T-cell (primary cell): ENCODE measurements around the gene TMEM222. TPM values are rescaled to one million over a fixed set of nuclear protein-coding genes. Genes with fewer than 3 reads are reported as not detected.

ENCODE experiments used
- ATAC-seq, 4 experiments: fragments of 200-7000 bp in 3 of 4; fragments of 150-1000 bp in 1 of 4; cut with Tn5 transposase; replicated peaks in 1 of 4; 1 replicate in 3 of 4; 2 replicates in 1 of 4; pipeline ENCODE4 v1.10.0; 2021; ENCODE audit warnings: moderate library complexity in 3 of 4, mild to moderate bottlenecking in 2 of 4, moderate number of reproducible peaks in 1 of 4
- CTCF ChIA-PET, 2 donors: fragments of 300-600 bp; sonication (Branson Sonifier 250); formaldehyde crosslinking; loops; one replicate each; lab custom pipeline; 2022; ENCODE audit warnings: antibody characterized with exemption in 2 of 2; lab: Charles Lee
- POLR2A ChIA-PET, 2 donors: fragments of 300-600 bp; sonication (Branson Sonifier 250); formaldehyde crosslinking; loops; one replicate each; lab custom pipeline; 2022; ENCODE audit warnings: antibody characterized with exemption in 2 of 2; lab: Charles Lee
- DNase-seq, 35 experiments: peaks; one replicate each; pipeline versions ENCODE4 v3.0.0 to v3.0.0-alpha.2; 2013 to 2023
- H3K27ac ChIP-seq: one replicate; pipeline ENCODE4 v1.5.1; 2013; ENCODE audit warnings: low read length
- H3K27me3 ChIP-seq, 2 experiments: replicated peaks in 1 of 2; 1 replicate in 1 of 2; 2 replicates in 1 of 2; pipeline versions ENCODE4 v1.6.1 to v1.7.0; 2013; ENCODE audit warnings: low read length in 1 of 2, mixed read lengths in 1 of 2; ENCODE audit not compliant: control insufficient read depth in 2 of 2, insufficient read depth in 2 of 2; ENCODE audit errors: extremely low read depth in 1 of 2
- H3K36me3 ChIP-seq, 2 donors: 1 replicate in 1 of 2; 2 replicates in 1 of 2; pipeline versions ENCODE4 v1.6.1 to v1.7.0; 2013; ENCODE audit warnings: low read length in 1 of 2; ENCODE audit not compliant: control insufficient read depth in 2 of 2, insufficient read depth in 1 of 2; ENCODE audit errors: extremely low read depth in 1 of 2
- H3K4me1 ChIP-seq, 2 experiments: 1 replicate in 1 of 2; 2 replicates in 1 of 2; pipeline versions ENCODE4 v1.6.1 to v1.7.0; 2013; ENCODE audit warnings: low read length in 2 of 2, mixed read lengths in 1 of 2; ENCODE audit not compliant: insufficient read depth in 2 of 2, control insufficient read depth in 1 of 2; ENCODE audit errors: extremely low read depth in 1 of 2
- H3K4me3 ChIP-seq, 2 donors: 1 replicate in 1 of 2; 2 replicates in 1 of 2; pipeline versions ENCODE4 v1.5.1 to v1.7.0; 2013; ENCODE audit warnings: mild to moderate bottlenecking in 2 of 2, low read length in 1 of 2, moderate library complexity in 1 of 2; ENCODE audit not compliant: control insufficient read depth in 1 of 2; ENCODE audit errors: extremely low read depth in 1 of 2
- H3K9me3 ChIP-seq: 2 replicates; pipeline ENCODE4 v1.7.0; 2013
- H3K27ac Mint-ChIP-seq, 2 donors: one replicate each; pipeline ENCODE4 v1.8.0; 2020 to 2021; ENCODE audit warnings: mild to moderate bottlenecking in 2 of 2, mixed read lengths in 2 of 2
- H3K27me3 Mint-ChIP-seq, 2 donors: one replicate each; pipeline ENCODE4 v1.8.0; 2021 to 2022; ENCODE audit warnings: mixed read lengths in 2 of 2
- H3K36me3 Mint-ChIP-seq: one replicate; pipeline ENCODE4 v1.8.0; 2021; ENCODE audit warnings: mixed read lengths
- H3K4me1 Mint-ChIP-seq, 3 donors: one replicate each; pipeline ENCODE4 v1.8.0; 2020 to 2022; ENCODE audit warnings: mixed read lengths in 3 of 3, mild to moderate bottlenecking in 1 of 3
- H3K4me3 Mint-ChIP-seq, 3 donors: one replicate each; pipeline ENCODE4 v1.8.0; 2020 to 2022; ENCODE audit warnings: mild to moderate bottlenecking in 3 of 3, mixed read lengths in 3 of 3, moderate library complexity in 3 of 3
- H3K9me3 Mint-ChIP-seq, 3 donors: one replicate each; pipeline ENCODE4 v1.8.0; 2020 to 2022; ENCODE audit warnings: mixed read lengths in 3 of 3
- WGBS: methylation state at CpG from one replicate; pipeline ENCODE4 v1.1.5; 2013; ENCODE audit warnings: missing lambda C conversion rate; ENCODE audit not compliant: insufficient coverage; 5-methylcytosine and 5-hydroxymethylcytosine counted together
- total RNA-seq, 35 experiments: library from RNA in 6 of 35; stranded (reverse) in 6 of 35; fragments of 120-200 nt in 1 of 35; gene quantifications; one replicate each; pipeline versions ENCODE4 v1.2.1 to v1.2.4 and lab custom pipeline; 2013 to 2026

The TMEM222 gene
- total RNA-seq, 5 donors from 2014 or later (not counting 1 experiment from before 2014, with no cell fraction given) = 25.2 to 48.8 (median 43.7) TPM

DNA sequence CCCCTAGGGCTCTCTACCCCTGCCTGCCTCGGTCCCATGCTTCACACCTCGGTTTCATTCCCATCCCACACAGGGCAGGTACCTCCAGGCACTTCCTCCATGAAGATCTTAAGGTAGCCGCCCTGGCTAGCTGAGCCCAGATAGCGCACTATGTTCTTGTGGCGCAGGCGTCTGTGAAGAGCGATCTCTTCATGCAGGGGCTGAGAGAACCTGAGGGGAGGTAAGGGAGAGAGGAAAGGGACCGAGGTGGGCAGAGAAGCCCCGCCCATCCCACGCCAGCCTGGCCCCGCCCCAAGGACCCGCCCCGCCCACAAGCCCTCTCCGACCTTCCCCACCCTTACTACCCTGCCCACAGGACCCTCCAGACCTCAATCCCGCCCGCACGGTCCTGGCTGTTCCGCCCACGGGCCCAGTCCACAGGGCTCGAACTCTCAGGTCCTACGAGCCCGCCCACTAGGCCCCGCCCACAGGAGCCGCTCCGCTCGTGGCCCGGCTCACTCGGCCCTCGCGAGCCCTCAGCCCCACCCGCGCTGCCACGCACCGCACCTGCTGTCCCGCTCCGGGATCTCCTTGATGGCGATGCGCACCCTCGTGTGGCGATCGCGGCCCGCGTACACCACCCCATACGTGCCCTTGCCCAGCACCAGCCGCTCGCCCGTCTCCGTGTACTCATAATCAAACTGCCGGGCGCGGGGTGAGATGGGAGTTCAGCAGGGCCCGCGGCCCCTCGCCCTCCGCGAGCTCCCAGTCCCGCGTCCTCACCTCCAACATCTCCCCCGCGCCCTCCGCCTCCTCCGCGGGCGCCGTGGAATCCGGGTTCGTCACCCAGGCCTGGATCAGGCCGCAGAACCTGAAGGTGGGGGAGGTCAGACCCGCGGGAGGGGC is 38.4 kb downstream of the TMEM222 start:
- H3K27ac Mint-ChIP-seq = peak overlapping the region; percentile 71 to 85
- Histone ChIP-seq H3K27ac (no peak overlapping the region), H3K4me1 (peaks cover 13 to 66% of the 10 kb centered on the region in 2 experiments), H3K4me3 (peak overlapping the region; percentile 39 to 45), H3K27me3 (no peaks in the 10 kb centered on the region), H3K36me3 (no peaks in the 10 kb centered on the region), H3K9me3 (no peaks in the 10 kb centered on the region)
- 19% methylated on average over 49 of the region's 71 CpGs for WGBS
- H3K4me1 Mint-ChIP-seq = peaks cover 44 to 61% (median 56%) of the 10 kb centered on the region in 3 donors
- no peaks in the 10 kb centered on the region for H3K9me3 Mint-ChIP-seq
- peak in 3 of 4 experiments; percentile 10 to 33 (median 28) for ATAC-seq
- no peaks in the 10 kb centered on the region for H3K36me3 Mint-ChIP-seq
- ChIA-PET POLR2A (no interaction called here), CTCF (interaction anchor here in 1 of 2 donors (0.6 kb wide), 1 partner anchor 240 kb away, joined by 9 read pairs; no protein-coding TSS in a partner anchor)
- H3K27me3 Mint-ChIP-seq = no peaks in the 10 kb centered on the region
- peak in 14 of 35 experiments; percentile 24 to 64 (median 39) for DNase-seq
- H3K4me3 Mint-ChIP-seq = peak overlapping the region; percentile 65 to 75 (median 67)

DNA sequence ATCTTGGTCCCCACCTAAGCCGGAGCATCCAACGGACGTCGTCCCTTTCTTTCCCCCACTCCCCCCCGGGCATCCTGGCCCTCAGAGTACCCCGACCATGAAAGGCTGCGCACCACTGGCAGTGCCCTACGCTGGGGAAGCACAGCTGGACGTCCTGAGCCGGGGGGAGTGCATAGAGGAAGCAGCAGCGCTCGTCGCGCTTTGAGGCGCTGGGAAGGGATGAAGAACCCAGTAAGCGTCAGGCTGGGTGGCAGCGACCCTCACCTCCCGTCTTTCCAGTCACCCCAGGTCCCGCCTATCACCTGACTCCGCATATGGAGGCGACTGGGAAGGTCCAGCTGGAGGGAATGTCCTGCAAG is 39.1 kb downstream of the TMEM222 start:
- Mint-ChIP-seq H3K4me1 (peaks cover 46 to 60% (median 52%) of the 10 kb centered on the region in 3 donors), H3K27me3 (no peaks in the 10 kb centered on the region), H3K4me3 (peak overlapping the region; percentile 65 to 75 (median 67)), H3K36me3 (no peaks in the 10 kb centered on the region), H3K27ac (no peak overlapping the region), H3K9me3 (no peaks in the 10 kb centered on the region)
- ATAC-seq = no peak
- Histone ChIP-seq H3K27me3 (no peaks in the 10 kb centered on the region), H3K36me3 (no peaks in the 10 kb centered on the region), H3K4me3 (no peak overlapping the region), H3K27ac (no peak overlapping the region), H3K4me1 (peaks cover 13 to 66% of the 10 kb centered on the region in 2 experiments), H3K9me3 (no peaks in the 10 kb centered on the region)
- ChIA-PET CTCF (no interaction called here), POLR2A (interaction anchor here in 1 of 2 donors (0.6 kb wide), 1 partner anchor 897 kb away, joined by 3 read pairs; no protein-coding TSS in a partner anchor)
- WGBS = 91% methylated on average over 12 of the region's 21 CpGs
- DNase-seq = no peak

- Histone ChIP-seq H3K4me3 (no peak overlapping the region), H3K27ac (no peak overlapping the region), H3K27me3 (peaks cover 0 to under 1% of the 10 kb centered on the region in 2 experiments), H3K36me3 (no peaks in the 10 kb centered on the region), H3K4me1 (peaks cover 13 to 62% of the 10 kb centered on the region in 2 experiments), H3K9me3 (no peaks in the 10 kb centered on the region)
- ChIA-PET POLR2A (interaction anchor here in 1 of 2 donors (0.6 to 1.1 kb wide), 2 partner anchors 13 to 897 kb away, joined by 3 read pairs; no protein-coding TSS in a partner anchor), CTCF (interaction anchor here in 1 of 2 donors (1.0 kb wide), 1 partner anchor 33 kb away, joined by 3 read pairs; no protein-coding TSS in a partner anchor)
- Mint-ChIP-seq H3K27me3 (no peaks in the 10 kb centered on the region), H3K9me3 (no peaks in the 10 kb centered on the region), H3K27ac (no peak overlapping the region), H3K4me1 (peaks cover 46 to 55% (median 48%) of the 10 kb centered on the region in 3 donors), H3K4me3 (peak overlapping the region in 2 of 3 donors; percentile 37 to 75), H3K36me3 (no peaks in the 10 kb centered on the region)
- no peak for DNase-seq
- ATAC-seq = no peak
- WGBS = 87% methylated on average over 4 of the region's 8 CpGs
These were observed 39.6 kb downstream of the TMEM222 start for GRCh38 chr1:27361553-27361952.

GRCh38 chr1:27363766-27364695 is 42.1 kb downstream of the TMEM222 start:
- 97% methylated on average over 13 of the region's 26 CpGs for WGBS
- CTCF ChIA-PET = no interaction called here
- Histone ChIP-seq H3K36me3 (no peaks in the 10 kb centered on the region), H3K4me1 (peaks cover 13 to 47% of the 10 kb centered on the region in 2 experiments), H3K27me3 (peaks cover 0 to 7% of the 10 kb centered on the region in 2 experiments), H3K27ac (no peak overlapping the region), H3K4me3 (no peak overlapping the region), H3K9me3 (no peaks in the 10 kb centered on the region)
- Mint-ChIP-seq H3K4me1 (peaks cover 44 to 49% (median 46%) of the 10 kb centered on the region in 3 donors), H3K4me3 (peak overlapping the region in 2 of 3 donors; percentile 6 to 61), H3K27ac (peak overlapping the region in 1 of 2 donors; percentile 44), H3K9me3 (no peaks in the 10 kb centered on the region), H3K27me3 (no peaks in the 10 kb centered on the region), H3K36me3 (no peaks in the 10 kb centered on the region)
- ATAC-seq (no peak), DNase-seq (no peak)
- POLR2A ChIA-PET = no interaction called here

DNA sequence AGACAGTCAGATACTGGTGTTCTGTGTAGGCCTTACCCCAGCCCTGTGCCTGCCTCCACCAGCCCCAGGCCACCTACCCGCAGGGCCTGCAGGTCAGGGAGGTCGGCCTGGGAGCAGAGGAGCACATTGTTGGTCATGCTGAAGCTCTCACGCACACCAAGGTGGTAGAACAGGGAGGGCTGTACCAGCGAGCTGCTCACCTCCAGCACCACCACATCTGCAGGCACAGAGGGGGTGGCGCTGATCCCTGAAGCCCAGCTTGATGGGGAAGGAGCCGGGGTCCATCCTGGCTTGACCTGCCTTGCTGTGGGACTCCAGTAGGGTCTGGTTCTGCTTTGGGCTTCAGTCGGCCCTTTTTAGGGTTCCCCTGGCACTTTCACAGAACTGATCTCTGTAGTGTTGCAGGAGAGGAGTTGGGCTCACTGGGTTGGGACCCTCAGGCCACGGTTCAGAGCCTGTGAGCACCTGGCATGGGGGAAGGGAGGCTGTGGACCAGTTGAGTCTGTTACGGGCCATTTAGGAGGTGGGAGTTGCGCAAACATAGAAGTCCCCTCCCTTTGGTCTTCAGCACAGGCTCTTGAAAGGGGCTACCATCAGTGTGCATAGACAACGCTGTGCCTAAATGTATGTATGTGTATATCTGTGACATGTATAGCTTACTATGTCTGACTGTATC is 42.9 kb downstream of the TMEM222 start:
- Mint-ChIP-seq H3K9me3 (no peaks in the 10 kb centered on the region), H3K27ac (peak overlapping the region; percentile 14 to 82), H3K4me1 (peaks cover 42 to 49% (median 46%) of the 10 kb centered on the region in 3 donors)

More for the DNA sequence above, 42.9 kb downstream of the TMEM222 start:
- CTCF ChIA-PET = interaction anchor here in 1 of 2 donors (1.0 to 1.8 kb wide), 3 partner anchors 8 to 23 kb away, joined by 3 to 9 read pairs (median 4); no protein-coding TSS in a partner anchor
- DNase-seq = no peak
- POLR2A ChIA-PET = interaction anchor here in 1 of 2 donors (0.5 kb wide), 1 partner anchor 241 kb away, joined by 4 read pairs; no protein-coding TSS in a partner anchor
- Mint-ChIP-seq H3K27me3 (no peaks in the 10 kb centered on the region), H3K4me3 (peak overlapping the region; percentile 85 to 87 (median 86)), H3K36me3 (no peaks in the 10 kb centered on the region)
- ATAC-seq = no peak
- Histone ChIP-seq H3K4me3 (peak overlapping the region in 1 of 2 donors; percentile 53), H3K36me3 (no peaks in the 10 kb centered on the region), H3K4me1 (peaks cover 17 to 47% of the 10 kb centered on the region in 2 experiments), H3K9me3 (no peaks in the 10 kb centered on the region), H3K27ac (no peak overlapping the region), H3K27me3 (peaks cover 0 to 11% of the 10 kb centered on the region in 2 experiments)
- 83% methylated on average over 8 of the region's 11 CpGs for WGBS
